KBM-7 (cell line): ENCODE measurements around the gene BEAN1.

Experiments
- DNase-seq: peaks from one replicate; pipeline ENCODE4 v3.0.0-alpha.2; 2015
- in situ Hi-C: fragments of 300-500 bp; cut with MboI; formaldehyde crosslinking; loops from 2 replicates; pipeline ENCODE4 v1.14.3; 2020; ENCODE audit warnings: low sequenced_read_pairs, low pct_unique_long_range_greater_than_20kb, mixed read lengths

The BEAN1 gene

DNA sequence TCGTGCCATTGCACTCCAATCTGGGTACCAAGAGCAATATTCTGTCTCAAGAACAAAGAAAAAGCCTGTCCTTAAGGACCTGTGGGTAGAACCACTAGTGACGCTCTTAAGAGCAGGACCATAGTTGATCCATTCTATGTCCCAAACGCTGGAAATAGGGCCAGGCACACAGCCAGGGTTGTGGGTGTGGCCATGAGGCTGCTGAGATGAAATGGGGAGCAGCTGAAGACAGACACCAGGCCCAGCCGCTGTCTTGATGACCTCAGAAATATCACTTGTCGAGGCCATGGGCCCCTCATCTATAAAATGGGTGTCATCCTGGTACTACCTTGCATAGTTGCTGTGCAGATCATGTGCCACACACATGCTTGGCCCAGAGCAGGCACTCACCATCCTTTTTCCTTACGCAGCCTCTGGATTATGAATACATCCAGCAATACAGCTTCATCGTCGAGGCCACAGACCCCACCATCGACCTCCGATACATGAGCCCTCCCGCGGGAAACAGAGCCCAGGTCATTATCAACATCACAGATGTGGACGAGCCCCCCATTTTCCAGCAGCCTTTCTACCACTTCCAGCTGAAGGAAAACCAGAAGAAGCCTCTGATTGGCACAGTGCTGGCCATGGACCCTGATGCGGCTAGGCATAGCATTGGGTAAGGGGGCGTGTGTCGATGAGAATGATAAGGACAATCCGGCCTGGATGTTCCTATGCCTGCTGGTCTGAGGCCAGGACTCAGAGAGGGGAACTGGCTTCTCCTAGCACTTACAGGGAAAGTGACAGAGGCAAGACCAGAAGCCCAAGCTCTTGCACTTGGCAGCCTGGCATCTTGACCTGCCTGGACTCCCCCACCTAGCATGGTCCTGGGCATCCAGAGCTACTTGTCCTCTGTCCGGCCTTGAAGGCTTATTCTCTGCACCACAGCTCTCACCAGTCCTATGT is 35.1 kb upstream of the BEAN1 start:
- no peak for DNase-seq
- in situ Hi-C loops = no loop called here

DNA sequence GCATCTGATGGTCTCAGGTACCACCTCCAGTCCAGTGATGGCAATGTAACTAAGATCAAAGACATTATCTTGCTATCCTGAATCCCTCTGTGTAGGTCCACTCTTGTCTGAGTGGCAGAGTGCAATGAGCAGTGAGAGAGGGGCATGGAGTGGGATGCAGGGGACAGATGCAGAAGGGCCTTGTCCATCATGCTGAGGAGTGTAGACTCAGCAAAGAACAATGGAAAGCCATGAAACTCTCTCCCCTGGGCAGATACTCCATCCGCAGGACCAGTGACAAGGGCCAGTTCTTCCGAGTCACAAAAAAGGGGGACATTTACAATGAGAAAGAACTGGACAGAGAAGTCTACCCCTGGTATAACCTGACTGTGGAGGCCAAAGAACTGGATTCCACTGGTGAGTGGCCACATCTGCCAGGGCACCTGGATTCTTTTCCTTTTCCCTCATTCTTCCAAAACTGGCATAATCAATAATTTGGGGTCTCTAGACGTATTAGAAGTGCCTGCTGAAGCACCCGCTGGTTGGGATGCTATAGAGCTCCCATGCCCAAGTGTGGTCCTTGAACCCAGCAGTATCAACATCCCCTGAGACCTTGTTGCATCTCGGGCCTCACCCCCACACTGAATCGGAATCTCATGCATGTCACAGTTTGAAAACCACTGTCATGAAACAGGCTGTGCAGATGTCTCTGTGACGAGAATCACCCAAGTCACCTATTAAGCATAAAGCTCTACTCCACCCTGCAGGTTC is 31.1 kb upstream of the BEAN1 start:
- no peak for DNase-seq
- in situ Hi-C loops = no loop called here

DNA sequence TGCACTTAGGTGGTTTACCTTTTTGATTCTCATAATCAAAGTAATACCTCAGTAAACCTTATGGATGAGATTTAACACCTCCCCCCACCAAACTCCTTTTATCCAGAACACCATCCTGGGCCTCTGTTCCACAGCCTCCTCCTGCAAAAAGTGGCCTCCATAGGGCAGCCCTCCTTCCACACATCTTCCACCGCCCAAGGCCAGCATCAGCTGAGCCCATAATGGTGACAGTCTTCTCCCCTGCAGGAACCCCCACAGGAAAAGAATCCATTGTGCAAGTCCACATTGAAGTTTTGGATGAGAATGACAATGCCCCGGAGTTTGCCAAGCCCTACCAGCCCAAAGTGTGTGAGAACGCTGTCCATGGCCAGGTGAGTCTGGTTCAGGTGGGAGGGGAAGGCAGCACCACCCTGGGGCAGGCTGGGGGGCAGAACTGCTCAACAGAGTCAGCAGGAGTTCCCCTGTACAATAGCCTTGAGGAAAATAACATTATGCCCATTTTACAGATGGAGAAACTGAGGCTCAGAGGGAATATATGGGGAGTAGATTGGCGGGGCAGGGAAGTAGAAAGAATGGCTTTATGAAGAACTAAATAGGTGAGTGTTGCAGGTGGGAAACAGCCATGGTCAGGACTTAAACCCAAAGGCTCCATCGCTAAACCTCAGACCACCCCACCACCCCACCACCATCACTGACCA is 29.2 kb upstream of the BEAN1 start:
- in situ Hi-C loops = no loop called here
- DNase-seq = no peak

DNA sequence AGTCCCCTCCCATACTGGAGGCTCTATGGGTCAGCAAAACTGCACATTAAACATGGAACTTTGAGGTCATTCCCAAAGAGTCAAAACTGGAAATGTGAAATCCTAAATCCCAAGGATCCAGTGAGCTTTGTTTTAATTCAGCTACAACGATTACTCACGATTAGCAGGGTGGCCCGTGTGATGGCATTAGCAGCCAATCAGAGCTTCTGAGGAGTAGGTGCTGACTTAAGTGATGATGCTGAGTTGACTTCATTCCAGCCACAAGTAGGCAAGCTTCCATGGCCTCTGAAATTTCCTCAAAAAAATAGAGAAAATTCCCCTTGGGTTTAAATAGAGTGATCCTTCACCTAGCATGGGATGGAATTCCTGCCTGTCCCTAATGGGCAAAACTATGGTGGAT is 28.1 kb upstream of the BEAN1 start:
- DNase-seq = no peak
- in situ Hi-C loops = no loop called here

DNA sequence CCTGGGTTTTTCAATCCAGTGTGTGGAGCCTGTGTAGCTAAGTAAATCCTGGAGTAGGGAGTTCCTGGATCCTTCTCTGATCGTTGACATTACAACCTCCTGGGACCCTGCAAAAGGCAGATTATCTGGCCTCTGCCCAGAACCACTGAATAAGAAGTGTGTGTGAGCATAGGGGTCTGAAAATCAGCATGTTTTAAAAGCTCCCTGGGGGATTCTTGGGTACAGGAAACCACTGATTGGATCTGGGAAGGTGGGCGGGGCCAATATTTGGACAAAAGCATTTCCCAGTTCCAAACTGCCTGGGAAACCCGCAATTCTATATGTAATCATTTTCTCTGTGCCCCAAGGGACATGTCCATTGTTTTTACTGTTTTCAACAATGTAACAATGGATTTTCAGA is 27.2 kb upstream of the BEAN1 start:
- in situ Hi-C loops = loop anchor here (25.0 kb wide), 2 partner anchors 187 to 462 kb away; partner anchors contain the start of gene CMTM2
- no peak for DNase-seq

DNA sequence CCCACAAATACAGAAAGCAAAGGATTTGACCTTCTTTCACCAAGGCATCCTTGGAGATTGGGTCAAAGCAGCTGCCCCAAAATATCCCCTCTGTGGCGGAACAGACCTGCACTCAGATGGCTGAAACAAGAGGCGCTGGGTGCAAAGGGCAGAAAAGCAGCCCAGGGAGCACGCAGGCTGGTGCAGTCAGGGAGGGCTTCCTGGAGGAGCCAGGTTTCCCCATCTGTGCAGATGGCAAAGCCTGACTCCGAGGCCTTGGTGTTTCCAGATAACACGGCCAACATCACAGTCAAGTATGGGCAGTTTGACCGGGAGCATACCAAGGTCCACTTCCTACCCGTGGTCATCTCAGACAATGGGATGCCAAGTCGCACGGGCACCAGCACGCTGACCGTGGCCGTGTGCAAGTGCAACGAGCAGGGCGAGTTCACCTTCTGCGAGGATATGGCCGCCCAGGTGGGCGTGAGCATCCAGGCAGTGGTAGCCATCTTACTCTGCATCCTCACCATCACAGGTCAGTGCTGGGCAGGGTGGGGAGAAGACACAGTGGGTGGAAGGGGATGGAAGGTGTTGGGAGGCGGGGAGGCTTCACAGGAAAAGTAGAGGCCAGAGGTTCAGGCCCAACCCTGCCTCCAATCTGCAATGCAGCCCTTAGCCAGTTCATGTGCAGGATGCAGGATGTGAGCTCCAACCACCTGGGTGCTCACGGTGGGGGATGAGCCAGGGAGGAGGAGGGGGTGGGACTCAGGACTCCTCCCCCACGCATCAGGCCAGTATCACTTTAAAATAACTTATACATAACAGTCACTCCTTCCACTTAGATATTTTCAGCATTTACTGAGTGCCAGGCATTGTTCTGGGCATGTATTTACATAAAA is 26.4 kb upstream of the BEAN1 start:
- in situ Hi-C loops = loop anchor here (25.0 kb wide), 2 partner anchors 187 to 462 kb away; partner anchors contain the start of gene CMTM2
- DNase-seq = no peak

DNA sequence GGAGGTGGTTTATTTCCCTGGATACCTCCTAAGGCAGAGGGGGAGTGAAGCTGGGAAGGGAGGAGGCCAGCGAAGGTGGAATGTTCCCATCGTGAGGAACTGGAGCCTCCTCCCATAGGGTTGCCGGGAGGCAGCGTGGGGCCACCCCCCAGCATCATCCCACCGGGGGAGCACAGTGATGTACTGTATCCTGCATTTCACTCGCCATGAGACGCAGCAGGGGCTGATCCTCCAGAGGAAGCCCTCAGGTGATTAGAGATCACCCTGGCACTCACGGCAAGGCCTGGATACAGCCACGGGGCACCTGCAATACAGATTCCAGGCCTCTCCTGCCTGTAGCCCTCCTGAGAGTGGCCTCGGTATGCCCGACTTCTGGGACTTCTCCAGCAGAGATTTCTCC is 25.5 kb upstream of the BEAN1 start:
- DNase-seq = no peak
- in situ Hi-C loops = loop anchor here (25.0 kb wide), 2 partner anchors 186 to 461 kb away; partner anchors contain the start of gene CMTM2

DNA sequence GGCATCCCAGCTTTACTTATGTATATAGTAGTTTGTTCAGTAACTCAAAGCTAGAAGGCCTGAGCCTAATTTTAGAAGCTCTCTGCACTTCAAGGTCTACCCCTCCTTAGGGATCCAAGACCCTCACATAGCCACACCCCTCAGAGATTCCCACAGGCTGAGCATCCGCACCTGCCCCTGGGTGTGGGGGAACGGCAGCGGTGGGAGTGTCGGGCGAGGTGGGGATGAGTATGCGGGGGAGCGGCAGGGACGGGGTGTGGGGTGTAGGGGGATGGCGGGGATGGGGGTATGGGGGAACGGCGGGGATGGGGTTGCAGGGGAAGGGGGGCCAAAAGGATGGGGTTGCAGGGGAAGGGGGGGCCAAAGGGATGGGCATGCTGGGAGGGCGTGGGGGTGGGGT is 24.9 kb upstream of the BEAN1 start:
- in situ Hi-C loops = loop anchor here (25.0 kb wide), 2 partner anchors 185 to 460 kb away; partner anchors contain the start of gene CMTM2
- no peak for DNase-seq

DNA sequence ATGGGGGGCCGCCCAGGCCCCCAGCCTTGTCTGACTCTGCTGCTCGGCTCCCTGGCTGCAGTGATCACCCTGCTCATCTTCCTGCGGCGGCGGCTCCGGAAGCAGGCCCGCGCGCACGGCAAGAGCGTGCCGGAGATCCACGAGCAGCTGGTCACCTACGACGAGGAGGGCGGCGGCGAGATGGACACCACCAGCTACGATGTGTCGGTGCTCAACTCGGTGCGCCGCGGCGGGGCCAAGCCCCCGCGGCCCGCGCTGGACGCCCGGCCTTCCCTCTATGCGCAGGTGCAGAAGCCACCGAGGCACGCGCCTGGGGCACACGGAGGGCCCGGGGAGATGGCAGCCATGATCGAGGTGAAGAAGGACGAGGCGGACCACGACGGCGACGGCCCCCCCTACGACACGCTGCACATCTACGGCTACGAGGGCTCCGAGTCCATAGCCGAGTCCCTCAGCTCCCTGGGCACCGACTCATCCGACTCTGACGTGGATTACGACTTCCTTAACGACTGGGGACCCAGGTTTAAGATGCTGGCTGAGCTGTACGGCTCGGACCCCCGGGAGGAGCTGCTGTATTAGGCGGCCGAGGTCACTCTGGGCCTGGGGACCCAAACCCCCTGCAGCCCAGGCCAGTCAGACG is 24.4 kb upstream of the BEAN1 start:
- in situ Hi-C loops = loop anchor here (25.0 kb wide), 2 partner anchors 185 to 460 kb away; partner anchors contain the start of gene CMTM2

DNA sequence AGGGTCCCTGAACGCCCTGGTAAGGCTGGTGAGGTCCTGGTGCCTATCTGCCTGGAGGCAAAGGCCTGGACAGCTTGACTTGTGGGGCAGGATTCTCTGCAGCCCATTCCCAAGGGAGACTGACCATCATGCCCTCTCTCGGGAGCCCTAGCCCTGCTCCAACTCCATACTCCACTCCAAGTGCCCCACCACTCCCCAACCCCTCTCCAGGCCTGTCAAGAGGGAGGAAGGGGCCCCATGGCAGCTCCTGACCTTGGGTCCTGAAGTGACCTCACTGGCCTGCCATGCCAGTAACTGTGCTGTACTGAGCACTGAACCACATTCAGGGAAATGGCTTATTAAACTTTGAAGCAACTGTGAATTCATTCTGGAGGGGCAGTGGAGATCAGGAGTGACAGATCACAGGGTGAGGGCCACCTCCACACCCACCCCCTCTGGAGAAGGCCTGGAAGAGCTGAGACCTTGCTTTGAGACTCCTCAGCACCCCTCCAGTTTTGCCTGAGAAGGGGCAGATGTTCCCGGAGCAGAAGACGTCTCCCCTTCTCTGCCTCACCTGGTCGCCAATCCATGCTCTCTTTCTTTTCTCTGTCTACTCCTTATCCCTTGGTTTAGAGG is 23.5 kb upstream of the BEAN1 start:
- DNase-seq = no peak
- in situ Hi-C loops = loop anchor here (25.0 kb wide), 2 partner anchors 184 to 459 kb away; partner anchors contain the start of gene CMTM2

More for the DNA sequence above, 24.4 kb upstream of the BEAN1 start:
- no peak for DNase-seq

DNA sequence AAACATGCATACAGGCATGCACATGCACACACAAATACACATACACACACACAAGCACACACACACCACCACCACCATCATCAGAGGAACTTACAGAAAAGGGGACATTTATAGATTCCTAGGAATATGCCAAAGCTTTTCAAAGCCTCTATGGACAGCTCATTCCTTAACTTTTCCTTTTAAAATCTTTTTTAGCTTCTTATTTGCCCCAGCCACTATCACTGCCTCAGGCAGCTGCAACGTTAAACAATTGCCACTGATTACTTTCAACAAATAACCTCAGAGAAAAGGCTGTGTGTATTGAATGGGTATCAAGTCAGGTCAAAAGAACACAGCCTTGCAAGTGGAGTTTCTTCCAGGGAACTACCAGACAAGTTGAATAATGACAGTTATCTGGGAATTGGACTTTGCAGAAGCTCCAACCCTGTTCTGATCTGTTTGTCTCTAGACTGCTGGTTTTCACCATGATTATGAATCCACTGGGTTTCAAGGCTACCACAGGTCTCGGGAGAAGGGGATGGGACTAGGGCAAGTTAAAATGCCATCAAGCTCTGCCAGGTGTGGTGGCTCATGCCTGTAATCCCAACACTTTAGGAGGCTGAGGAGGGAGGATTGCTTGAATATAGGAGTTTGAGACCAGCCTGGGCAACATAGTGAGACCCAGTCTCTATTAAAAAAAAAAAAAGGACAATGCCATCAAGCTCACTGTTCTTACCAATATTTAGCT is 21.9 kb upstream of the BEAN1 start:
- in situ Hi-C loops = loop anchor here (25.0 kb wide), 2 partner anchors 182 to 457 kb away; partner anchors contain the start of gene CMTM2
- no peak for DNase-seq

DNA sequence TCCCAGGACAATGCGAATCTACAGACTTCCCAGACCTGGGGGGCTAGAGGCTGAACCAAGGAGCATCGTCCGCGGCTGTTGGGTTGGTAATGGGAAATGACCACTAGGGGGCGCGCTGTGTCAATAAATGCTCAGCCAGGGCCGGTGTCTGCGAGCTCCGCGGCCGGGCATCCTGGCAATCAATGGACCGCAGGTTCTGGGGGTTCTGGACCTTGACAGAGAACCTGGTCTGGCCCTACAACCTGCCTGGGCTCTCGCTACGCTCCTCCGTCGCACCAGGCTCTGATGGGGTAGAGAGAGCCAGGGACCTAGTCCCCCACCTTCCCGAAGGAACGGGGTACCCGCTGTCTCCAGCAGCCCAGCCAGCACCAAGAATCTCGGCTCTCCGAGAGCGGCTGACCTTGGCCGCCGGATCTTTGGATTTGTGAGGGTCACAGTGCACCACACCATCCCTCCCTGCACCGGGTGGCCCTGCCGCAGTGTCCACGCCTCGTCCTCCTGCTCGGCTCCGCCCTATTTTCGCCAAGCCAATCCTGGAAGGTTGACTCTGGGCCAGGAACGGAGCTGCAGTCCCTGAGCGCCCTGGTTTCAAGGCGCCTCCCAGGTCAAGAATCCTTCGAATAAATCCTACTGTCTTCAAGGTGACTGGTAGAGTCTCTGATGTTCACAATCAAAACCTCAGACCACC is 20.4 kb upstream of the BEAN1 start:
- DNase-seq = peak; percentile 81
- in situ Hi-C loops = loop anchor here (25.0 kb wide), 2 partner anchors 181 to 456 kb away; partner anchors contain the start of gene CMTM2

DNA sequence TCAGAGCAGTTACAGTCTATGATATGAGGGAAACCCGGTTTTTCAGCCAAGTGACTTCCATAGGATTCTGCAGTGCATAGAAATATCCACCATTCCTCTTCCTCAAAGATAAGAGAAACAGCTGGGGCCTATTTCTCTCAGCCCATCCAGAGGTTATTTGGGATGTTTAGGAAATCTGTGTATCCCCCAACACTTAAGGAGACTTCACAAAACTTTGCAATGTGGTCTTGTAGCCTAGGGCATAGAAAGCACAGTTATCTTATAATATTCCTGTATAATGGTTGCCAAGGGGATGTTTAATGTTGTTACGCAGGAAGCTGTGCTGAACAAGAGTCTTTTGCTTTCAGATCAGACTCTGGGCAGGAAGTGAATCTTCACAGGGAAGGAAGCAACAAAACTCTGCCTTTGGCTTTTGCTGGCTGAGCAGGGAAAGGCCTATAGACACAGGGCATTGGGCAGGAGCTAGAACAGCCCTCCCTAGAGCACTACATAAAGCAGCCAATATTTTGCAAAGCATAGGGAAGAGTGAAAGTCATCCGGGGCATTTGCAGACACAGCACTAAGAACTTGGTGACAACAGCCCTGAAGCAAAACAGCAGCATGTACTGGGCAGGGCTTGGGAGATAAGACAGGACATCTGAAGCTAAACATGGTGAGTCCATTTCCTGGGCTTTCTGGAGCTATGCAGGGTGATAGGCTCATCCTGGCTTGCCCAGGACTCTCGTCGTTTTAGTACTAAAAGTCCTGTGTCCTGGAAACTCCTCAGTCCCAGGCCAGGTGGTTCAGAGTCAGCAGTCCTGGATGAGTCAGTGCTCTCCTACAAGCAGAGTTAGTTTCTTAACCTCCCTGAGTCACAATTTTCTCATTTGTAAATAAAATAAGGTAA is 18.7 kb upstream of the BEAN1 start:
- in situ Hi-C loops = loop anchor here (25.0 kb wide), 2 partner anchors 179 to 454 kb away; partner anchors contain the start of gene CMTM2
- DNase-seq = peak; percentile 54

DNA sequence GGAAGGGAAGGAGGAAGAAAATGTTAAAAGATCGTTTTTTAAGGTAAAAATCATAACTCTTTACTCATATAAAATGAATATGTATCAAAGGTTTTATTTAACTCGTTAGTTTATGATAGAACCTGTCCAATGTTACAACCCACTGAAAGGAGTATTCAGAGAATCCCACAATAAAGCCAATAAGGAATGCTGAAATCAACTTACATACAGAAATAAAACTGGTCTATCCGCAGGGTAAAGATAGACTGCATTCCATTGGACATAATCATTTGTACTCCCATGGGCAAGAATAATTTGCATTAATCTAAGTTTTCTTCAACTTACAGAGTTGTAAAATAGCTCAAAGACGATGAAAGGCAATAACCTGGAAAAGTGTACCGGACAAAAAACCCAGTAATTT is 17.9 kb upstream of the BEAN1 start:
- no peak for DNase-seq
- in situ Hi-C loops = loop anchor here (25.0 kb wide), 2 partner anchors 178 to 453 kb away; partner anchors contain the start of gene CMTM2

DNA sequence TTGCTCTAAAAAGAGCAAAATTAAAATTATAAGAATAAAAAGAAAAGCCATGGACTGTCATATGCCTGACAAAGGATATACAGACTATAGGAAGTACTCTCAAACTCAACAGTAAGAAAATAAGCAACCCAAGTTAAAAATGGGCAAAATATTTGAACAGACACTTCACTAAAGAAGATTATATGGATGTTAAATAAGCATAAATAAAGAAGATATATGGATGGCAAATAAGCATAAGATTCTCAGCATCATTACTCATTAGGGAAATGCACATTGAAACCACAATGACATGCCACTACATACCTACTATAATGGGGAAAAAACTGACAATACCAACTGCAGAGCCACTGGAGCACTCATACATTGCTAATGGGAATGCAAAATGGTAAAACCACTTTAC is 14.9 kb upstream of the BEAN1 start:
- in situ Hi-C loops = loop anchor here (25.0 kb wide), 2 partner anchors 175 to 450 kb away; partner anchors contain the start of gene CMTM2
- DNase-seq = no peak
